Endometrial microvascular endothelial cells (primary cell): ENCODE results near the gene PKD1L1. TPM values are rescaled to one million over a fixed set of nuclear protein-coding genes. Genes with fewer than 3 reads are reported as not detected.
"Not testable (repeated sequence)": the region's sequence is repeated elsewhere in the genome, so short reads cannot be mapped to it uniquely, and the experiment has no call there.

Source experiments
- in situ Hi-C: cut with HindIII; loops from 2 replicates; pipeline ENCODE4 v1.10.0; 2017; ENCODE audit warnings: low sequenced_read_pairs, low pct_unique_long_range_greater_than_20kb; ENCODE audit errors: inconsistent ontology term
- total RNA-seq: library from RNA; depleted of rRNA; stranded (reverse); fragments of >200 nt; gene quantifications from one replicate; pipeline ENCODE4 v1.2.3, GENCODE V29; 2015; ENCODE audit errors: inconsistent ontology term

Gene PKD1L1
- total RNA-seq, 1 donor from 2014 or later, result 0.28 TPM

DNA sequence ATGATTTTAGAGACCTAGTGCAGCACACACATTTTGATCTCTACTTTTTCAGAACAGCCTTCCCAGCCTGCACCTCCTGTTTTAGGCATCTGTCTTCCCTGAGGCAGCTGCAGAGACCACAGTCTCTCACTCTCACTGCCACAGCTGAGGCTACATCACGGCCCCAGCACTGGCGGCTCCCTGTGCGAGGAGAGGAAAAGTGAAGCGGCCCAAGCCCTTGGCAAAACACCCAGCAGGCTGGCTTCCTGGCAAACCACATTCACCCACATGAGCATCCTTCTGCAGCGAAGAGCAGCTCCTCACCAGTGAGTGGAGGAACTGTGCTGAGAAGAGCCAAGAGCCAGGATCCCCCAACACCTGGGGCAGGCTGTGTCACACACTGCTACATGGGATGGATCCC is 17.2 kb upstream of the PKD1L1 start:
- in situ Hi-C loops, result no loop called here

GRCh38 chr7:47962262-47962661 is 14.0 kb upstream of the PKD1L1 start:
- in situ Hi-C loops, result no loop called here

DNA sequence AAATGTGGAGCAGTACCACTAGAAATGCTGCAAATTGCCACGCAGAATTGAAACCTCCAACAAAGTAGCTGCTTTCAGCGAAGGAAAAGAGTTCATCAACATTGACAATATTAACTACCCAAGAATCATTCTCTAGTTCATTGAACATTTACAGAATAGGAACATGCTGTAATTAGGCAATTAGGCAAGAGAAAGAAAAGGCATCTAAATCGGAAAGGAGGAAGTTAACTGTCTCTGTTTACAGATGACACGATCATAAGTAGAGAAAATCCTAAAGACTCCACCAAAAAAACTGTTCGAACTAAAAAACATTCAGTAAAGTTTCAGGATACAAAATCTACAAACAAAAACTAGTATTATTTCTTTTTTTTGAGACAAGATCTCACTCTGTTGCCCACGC is 8.9 kb upstream of the PKD1L1 start:
- in situ Hi-C loops, result no loop called here

- in situ Hi-C loops, result no loop called here
These were observed 8.0 kb upstream of the PKD1L1 start for GRCh38 chr7:47956220-47956619.

GRCh38 chr7:47954231-47954911 is 6.1 kb upstream of the PKD1L1 start:
- in situ Hi-C loops, result no loop called here

DNA sequence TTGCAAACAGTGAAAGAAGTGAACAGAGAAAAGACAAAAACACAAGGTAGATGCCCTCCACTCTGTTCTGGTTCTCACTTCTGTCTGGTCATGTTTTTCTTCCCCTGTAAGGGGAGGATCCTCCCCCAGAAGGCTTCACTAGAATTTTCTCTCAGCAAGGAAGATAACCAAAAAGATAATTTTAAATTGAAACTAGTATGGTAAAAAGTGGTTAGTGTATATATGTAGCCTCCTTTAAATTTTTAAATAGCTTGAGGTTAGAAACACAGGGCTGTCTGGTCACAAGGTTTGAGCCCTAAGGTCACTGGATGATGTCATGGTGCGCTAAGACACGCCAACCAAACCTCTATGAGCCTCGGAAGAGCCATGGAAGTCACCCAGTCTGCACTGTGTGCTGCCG is 5.6 kb upstream of the PKD1L1 start:
- in situ Hi-C loops, result no loop called here

DNA sequence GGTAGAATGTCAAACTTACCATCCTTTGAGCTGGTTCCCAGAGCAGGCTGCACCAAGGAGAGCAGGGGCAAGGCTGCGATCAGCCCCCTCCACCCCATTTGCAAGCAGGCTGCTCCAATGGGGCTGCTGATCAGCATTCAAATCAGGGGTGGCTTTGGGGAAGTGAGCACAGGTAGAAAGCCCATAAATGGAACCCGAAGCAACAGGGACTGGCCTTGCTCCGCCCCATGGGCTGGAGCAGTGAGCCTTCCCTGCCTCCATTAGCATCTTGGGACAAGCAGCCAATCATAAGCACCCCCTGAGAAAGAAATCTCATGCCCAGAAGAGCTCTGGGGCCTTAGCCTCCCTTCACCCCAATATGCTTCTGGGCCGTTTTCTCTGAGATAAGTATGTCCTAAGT is 4.0 kb upstream of the PKD1L1 start:
- in situ Hi-C loops, result no loop called here

- in situ Hi-C loops, result no loop called here
These were observed 3.1 kb upstream of the PKD1L1 start for GRCh38 chr7:47951374-47951773.

DNA sequence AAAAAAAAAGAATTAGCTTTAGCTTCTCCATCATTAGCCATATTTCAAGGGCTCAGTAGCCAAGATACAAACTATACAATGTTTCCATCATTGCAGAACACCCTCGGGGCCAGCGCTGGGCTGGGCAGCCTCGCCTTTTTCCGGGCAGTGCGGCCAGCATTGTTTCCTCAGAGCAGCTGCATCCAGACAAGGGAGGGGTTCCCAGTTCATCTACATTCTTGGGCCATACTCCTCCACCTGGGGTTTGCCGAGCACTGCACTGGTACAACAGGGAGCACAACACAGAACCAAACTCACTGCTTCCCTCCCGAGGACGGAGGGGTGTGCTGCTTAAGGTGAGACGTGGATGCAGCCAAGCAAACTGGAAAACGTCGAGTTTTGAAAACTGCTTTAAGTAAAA is 2.4 kb upstream of the PKD1L1 start:
- in situ Hi-C loops, result no loop called here

DNA sequence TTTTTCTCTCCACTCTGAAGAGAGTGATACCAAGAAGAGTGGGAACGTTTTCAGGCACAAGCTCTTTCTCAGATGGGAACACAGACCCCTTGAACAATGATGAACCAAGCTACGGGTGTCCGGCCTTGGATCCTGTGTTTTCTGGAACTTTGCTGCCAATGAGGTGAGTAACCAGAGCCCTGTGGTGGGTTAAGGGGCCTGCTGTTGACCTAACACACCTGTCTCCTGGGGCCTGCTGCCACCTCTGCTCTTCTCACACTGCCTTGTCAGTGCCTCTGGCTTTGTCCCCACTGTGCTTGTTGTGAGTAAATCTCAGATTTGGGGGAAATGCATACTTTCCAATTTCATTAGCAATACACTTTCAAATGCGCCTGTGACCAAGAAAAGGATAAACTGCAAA is 1.4 kb upstream of the PKD1L1 start:
- in situ Hi-C loops, result no loop called here

DNA sequence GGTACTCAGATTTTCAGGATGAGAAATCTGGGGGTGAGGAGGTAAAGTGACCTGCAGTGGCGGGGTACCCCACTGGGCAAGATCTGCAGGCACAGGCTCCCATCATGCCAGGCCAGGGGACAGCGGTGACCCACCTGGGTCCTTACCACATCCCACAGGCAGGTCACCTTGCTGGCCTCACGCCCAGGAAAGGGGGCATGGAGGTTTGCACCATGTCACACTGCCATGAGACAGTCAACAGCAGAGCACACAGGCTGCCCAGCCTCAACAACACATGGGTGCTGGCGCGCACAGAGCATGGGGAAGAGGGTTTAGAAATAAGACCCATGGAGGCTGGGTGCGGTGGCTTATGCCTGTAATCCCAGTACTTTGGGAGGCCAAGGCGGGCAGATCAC is 914 bp downstream of the PKD1L1 start:
- in situ Hi-C loops, result no loop called here

DNA sequence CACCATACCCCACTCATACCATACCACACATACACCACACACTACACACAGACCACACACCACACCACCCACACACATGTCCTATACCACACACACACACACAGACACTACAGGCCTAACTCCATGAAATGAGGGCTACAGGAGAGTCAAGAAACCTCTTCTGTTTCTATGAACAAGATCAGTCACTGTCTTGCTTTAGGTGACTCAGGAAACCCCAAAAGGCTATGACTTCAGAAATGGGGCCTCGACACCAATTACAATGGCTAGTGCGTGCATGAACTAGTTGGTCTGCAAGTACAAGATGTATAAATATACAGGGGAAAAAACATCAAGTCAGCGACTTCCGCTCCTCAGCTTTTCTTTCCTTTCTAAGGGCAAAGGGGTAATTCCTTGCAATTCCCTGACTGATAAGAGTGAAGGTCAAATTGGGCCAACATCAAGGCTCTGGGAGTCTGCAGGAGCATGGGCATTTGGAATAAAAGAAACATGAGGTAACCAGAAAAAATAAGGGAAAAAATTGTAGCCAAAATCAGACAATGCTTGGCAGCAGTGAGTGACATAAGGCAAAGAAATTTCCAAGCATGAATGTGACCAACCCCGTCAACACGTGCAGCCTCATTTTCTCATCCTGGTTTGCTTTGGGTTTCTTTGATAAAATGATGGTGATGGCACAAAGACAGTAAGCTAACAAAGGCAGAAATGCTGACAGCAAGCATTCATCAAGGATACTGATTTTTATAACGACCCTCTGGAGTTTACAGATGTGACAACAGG is 1.5 kb downstream of the PKD1L1 start:
- in situ Hi-C loops, result no loop called here

DNA sequence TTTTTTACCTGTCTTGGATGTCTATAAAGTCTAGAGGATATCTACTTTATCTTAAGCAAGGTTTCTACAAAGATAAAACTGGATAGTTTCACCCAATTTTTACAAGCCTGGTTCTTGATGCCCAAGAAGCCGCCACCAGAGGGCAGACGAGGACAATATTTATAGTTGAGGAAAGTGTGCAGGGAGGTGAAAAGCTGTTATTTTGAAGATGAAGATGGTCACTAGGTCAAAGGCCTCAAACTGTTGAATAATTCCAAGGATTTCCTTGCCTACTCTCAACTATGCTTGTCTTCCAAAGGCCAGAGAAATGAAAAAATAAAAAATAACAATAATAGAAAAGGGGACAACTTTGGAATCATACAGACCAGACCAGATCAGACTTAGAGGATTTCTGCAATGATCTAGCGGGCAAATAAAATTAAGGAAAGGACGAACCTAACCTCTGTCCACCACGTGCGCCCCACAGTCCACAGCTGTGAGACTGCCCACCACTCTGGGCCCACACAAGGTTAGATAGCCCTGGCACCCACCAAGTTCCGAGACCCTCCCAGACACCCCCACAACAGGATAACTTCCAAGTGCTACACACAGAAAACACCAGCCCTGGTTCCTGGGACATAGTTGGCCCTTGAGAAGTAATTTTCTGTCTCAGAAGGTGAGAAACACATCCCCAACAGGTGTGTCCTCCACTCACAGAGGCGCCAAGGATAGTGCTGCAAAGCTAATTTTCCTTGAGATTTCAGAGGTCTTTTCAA is 2.8 kb downstream of the PKD1L1 start:
- in situ Hi-C loops, result no loop called here

DNA sequence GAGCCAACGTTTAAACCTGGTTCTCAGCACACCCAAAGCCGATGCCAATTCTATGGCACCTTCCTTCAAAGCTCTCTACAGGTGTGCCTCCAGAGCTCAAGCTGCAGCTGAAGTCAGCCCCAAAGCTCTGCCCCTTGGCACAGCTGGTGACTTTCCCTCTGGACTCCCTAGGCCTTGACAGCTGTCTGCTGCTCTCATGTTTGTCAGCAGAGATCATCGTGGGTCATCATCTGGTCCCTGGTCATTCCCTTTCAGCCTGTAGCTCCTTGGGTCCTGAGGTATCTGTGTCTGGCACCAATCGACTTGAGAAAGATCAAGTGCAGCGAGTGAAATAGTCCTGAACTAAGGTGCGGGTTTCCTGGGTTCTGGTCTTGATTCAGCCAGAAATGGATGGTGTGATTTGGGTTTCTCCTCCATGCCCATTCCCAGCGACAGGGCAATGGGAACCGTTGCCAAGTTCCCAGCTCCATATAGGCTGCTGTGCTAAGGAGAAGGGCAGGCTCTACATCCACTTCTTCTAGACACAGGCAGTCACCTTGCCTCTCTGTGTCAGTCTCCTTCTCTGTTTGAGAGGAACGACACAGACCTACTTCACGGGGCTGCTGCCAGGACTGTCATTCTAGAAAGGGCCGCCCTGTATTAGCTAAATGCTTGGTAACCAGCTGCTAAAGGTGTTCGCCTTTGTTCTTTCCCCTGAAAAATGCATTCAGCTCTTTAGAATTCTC is 3.6 kb downstream of the PKD1L1 start:
- in situ Hi-C loops, result no loop called here

GRCh38 chr7:47943676-47944474 is 4.4 kb downstream of the PKD1L1 start:
- in situ Hi-C loops, result no loop called here

DNA sequence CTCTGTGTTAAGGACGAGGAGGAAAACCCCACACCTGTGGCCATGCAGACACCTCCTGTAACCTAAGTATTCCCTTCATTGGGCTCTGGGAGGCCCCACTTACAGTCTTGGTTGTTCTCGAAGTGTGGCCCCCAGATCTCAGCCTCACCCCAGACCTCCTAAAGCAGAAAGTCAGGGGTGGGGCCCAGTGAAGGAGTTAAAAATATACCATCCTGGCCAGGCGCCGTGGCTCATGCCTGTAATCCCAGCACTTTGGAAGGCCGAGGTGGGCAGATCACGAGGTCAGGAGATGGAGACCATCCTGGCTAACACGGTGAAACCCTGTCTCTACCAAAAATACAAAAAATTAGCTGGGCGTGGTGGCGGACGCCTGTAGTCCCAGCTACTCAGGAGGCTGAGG is 5.6 kb downstream of the PKD1L1 start:
- in situ Hi-C loops, result not testable (repeated sequence)

DNA sequence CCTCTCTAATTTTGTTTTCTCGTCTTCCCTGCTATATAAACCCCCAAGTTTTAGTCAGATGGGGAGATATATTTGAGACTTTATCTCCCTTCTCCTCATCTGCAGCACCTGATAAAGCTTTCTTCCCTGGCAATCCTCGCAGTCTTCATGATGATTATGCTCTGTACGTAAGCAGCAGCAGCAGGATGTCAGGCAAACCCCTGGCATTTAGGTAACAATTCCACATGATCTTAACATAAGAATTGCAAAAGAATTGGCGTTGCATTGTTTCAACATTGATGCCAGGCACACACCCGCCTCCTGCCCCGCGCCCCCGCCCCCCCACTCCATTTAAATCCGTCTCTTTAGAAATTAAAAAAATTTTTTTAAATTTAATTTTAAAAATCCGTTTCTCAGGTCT is 6.1 kb downstream of the PKD1L1 start:
- in situ Hi-C loops, result no loop called here

GRCh38 chr7:47941136-47941844 is 7.0 kb downstream of the PKD1L1 start:
- in situ Hi-C loops, result no loop called here
